GM21737 (cell line): Measurements from ENCODE around the gene NR3C2.

Source experiments
- ATAC-seq: cut with Tn5 transposase; IDR thresholded peaks from one replicate; pipeline ENCODE4 v1.9.1; 2021; ENCODE audit warnings: mild to moderate bottlenecking, moderate library complexity; ENCODE audit not compliant: unreplicated experiment

NR3C2 gene

GRCh38 chr4:148441986-148442831 lies at the start of gene NR3C2:
TSS of gene NR3C2 (minus strand) at chr4:148442414.
- peak; percentile 99 for ATAC-seq

GRCh38 chr4:148487181-148487580 lies 45.0 kb upstream of the NR3C2 start:
- ATAC-seq, result no peak

GRCh38 chr4:148481636-148482035 lies 39.4 kb upstream of the NR3C2 start:
- no peak for ATAC-seq

GRCh38 chr4:148477276-148477675 lies 35.1 kb upstream of the NR3C2 start:
- ATAC-seq, result no peak

GRCh38 chr4:148469938-148470337 lies 27.7 kb upstream of the NR3C2 start:
- ATAC-seq, result no peak

- no peak for ATAC-seq
Observed at GRCh38 chr4:148454835-148455234, 12.6 kb upstream of the NR3C2 start.

- no peak for ATAC-seq
Observed at GRCh38 chr4:148453833-148454232, 11.6 kb upstream of the NR3C2 start.

- no peak for ATAC-seq
Observed at GRCh38 chr4:148452970-148453369, 10.8 kb upstream of the NR3C2 start.

GRCh38 chr4:148449921-148450320 lies 7.7 kb upstream of the NR3C2 start:
- no peak for ATAC-seq

- ATAC-seq, result no peak
Observed at GRCh38 chr4:148448141-148448540, 5.9 kb upstream of the NR3C2 start.

GRCh38 chr4:148447681-148448080 lies 5.5 kb upstream of the NR3C2 start:
- no peak for ATAC-seq

GRCh38 chr4:148445860-148446330 lies 3.7 kb upstream of the NR3C2 start:
- no peak for ATAC-seq

GRCh38 chr4:148445071-148445859 lies 3.1 kb upstream of the NR3C2 start:
- ATAC-seq, result no peak

- ATAC-seq, result no peak
Observed at GRCh38 chr4:148444296-148445070, 2.3 kb upstream of the NR3C2 start.

GRCh38 chr4:148443512-148444295 lies 1.5 kb upstream of the NR3C2 start:
- ATAC-seq, result no peak

GRCh38 chr4:148442832-148443511 lies 758 bp upstream of the NR3C2 start:
- ATAC-seq, result no peak

GRCh38 chr4:148441624-148441985 lies 609 bp downstream of the NR3C2 start:
- ATAC-seq, result no peak

GRCh38 chr4:148438047-148438446 lies 4.2 kb downstream of the NR3C2 start:
- no peak for ATAC-seq

- no peak for ATAC-seq
Observed at GRCh38 chr4:148437439-148437838, 4.8 kb downstream of the NR3C2 start.

- ATAC-seq, result no peak
Observed at GRCh38 chr4:148436512-148436911, 5.7 kb downstream of the NR3C2 start.
